ENCODE results near the gene STAT5B.
"Not testable (repeated sequence)": the region's sequence is repeated elsewhere in the genome, so short reads cannot be mapped to it uniquely, and the experiment has no call there.

Gene STAT5B

DNA sequence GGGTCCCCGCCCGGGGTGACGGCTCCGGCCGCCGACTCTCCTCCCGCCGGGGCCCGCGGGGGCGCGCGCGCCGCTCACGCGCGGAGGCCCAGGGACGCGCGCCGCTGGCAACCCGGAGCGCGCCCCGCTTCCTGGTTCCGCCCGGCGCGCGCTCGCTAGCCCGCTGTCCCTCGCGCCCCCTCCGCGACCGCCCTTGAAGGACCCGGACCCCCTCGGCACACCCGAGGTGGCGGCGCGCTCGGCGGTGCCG, at the start of gene STAT5B:
STAT5B (minus strand) TSS at position 33 of the 250 bp plus-strand sequence. CDS start 44,264 bp downstream, outside the sequence.
- Histone ChIP-seq H3K36me3 (no peaks in the 10 kb centered on the region), H3K4me1 (ENCODE audit: control insufficient read depth in 1 of 2, insufficient read depth in 1 of 2, low read depth in 1 of 2, low read length in 1 of 2) (peaks cover 37 to 49% of the 10 kb centered on the region in 2 experiments), H3K9me3 (no peaks in the 10 kb centered on the region), H3K27ac (peak within 1 kb of the TSS; percentile 90), H3K27me3 (no peaks in the 10 kb centered on the region), H3K4me3 (ENCODE audit: low read depth in 1 of 2, low read length in 1 of 2) (peak within 1 kb of the TSS; percentile 89 to 97)
- TF ChIP-seq, protein P1, sequence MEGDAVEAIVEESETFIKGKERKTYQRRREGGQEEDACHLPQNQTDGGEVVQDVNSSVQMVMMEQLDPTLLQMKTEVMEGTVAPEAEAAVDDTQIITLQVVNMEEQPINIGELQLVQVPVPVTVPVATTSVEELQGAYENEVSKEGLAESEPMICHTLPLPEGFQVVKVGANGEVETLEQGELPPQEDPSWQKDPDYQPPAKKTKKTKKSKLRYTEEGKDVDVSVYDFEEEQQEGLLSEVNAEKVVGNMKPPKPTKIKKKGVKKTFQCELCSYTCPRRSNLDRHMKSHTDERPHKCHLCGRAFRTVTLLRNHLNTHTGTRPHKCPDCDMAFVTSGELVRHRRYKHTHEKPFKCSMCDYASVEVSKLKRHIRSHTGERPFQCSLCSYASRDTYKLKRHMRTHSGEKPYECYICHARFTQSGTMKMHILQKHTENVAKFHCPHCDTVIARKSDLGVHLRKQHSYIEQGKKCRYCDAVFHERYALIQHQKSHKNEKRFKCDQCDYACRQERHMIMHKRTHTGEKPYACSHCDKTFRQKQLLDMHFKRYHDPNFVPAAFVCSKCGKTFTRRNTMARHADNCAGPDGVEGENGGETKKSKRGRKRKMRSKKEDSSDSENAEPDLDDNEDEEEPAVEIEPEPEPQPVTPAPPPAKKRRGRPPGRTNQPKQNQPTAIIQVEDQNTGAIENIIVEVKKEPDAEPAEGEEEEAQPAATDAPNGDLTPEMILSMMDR (IDR thresholded peaks at IDR 0.05): no peak

DNA sequence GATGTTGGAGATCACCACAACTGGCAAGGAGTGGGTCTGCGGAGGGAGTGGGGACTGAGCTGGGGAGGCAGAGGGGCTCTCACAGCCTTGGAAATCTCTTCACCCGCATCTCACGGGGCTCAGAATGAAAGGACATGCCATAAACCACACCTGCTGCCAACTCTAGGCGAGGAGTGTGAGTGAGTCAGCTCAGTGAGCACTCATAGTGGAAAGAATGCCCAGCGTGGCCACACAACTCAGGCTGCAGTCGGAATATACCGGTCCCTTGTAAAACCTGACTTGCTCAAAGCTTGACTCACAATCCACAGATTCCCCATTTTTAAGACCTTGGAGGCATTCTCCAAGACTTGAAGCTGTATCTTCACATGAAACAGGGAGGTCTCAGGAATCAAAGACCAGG, 48.8 kb upstream of the STAT5B start:
- Histone ChIP-seq H3K4me3 (ENCODE audit: low read depth in 1 of 2, low read length in 1 of 2) (no peak overlapping the region), H3K27me3 (no peaks in the 10 kb centered on the region), H3K9me3 (peaks cover 6% of the 10 kb centered on the region), H3K36me3 (peaks cover 100% of the 10 kb centered on the region), H3K27ac (peak overlapping the region; percentile 23), H3K4me1 (ENCODE audit: control insufficient read depth in 1 of 2, insufficient read depth in 1 of 2, low read depth in 1 of 2, low read length in 1 of 2) (peaks cover 6 to 10% of the 10 kb centered on the region in 2 experiments)
- TF ChIP-seq, protein P1 (IDR thresholded peaks at IDR 0.05): no peak

DNA sequence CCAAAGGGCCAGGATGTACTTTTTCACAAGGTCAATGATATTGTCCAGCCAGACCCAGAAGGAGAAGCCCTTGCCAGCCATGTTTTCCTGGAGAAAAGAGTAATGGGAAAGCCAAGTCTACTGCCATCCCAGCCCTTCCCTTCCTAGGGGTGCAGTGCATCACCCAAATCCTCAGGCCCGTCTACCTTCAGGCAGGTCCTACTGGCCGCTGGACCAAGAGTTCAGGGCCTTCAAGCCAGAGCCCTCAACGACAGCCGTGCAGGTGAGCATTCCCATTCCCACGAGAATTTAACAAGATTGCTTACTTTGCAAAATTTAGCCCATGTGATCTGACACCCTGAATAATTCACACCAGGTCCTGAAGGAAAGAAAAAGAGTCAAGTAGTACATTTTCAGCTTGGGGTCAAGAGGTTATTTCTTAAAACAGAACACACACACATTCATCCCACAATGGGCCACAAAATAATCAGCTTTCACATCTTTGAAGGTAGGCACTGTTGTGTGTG, 47.1 kb upstream of the STAT5B start:
- H3K4me1 ChIP-seq (ENCODE audit: control insufficient read depth in 1 of 2, insufficient read depth in 1 of 2, low read depth in 1 of 2, low read length in 1 of 2): peaks cover 13 to 15% of the 10 kb centered on the region in 2 experiments

DNA sequence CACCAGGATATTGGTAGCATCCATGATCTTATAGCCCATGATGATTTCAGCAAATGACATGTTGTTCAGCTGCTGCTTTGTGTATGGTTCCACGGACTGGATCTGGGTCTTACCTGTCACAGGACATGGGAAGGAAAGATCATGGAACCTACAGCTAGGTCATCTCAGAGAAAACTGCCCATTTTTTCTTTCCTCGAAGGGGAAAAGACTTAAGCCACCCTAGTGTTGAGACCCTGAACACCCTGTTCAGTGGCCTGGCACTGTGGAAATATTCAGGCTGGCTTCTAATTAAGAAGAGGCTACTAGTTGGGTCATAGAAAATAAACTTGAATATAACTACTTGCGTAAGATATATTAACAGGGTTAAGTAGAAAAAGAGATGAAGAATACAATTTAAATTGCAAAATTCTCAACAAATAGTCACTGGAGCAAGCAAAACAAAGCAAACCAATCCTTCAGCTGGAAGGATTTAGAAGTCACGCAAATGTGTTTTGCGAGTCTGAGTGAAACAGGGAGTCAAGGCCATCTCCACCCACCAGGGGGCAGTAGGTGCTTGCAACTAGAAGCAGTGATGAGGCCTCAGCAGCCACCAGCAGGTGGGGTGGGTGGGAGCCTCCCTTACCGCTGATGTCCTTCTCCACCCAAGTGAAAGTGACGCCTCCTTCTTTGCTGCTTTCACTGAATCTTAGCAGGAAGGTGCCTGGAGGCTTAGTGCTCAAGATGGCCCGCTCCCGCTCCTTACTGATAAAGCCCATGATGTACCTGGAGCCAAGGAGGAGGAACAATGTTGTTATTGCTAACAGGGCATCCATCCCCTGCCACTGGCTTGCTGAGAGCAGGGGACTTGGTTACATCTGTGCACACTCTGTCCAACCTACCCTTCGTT, 46.4 kb upstream of the STAT5B start:
- H3K9me3 ChIP-seq: peaks cover 6% of the 10 kb centered on the region
- H3K4me3 ChIP-seq (ENCODE audit: low read depth in 1 of 2, low read length in 1 of 2): no peak overlapping the region
- H3K36me3 ChIP-seq: peaks cover 100% of the 10 kb centered on the region
- H3K27me3 ChIP-seq: no peaks in the 10 kb centered on the region
- TF ChIP-seq, protein P1 (IDR thresholded peaks at IDR 0.05): peak; percentile 94
- peak overlapping the region; percentile 61 for H3K27ac ChIP-seq
- H3K4me1 ChIP-seq (ENCODE audit: control insufficient read depth in 1 of 2, insufficient read depth in 1 of 2, low read depth in 1 of 2, low read length in 1 of 2): peaks cover 13 to 15% of the 10 kb centered on the region in 2 experiments

More for the DNA sequence above, 47.1 kb upstream of the STAT5B start:
- no peak overlapping the region for H3K4me3 ChIP-seq (ENCODE audit: low read depth in 1 of 2, low read length in 1 of 2)
- no peaks in the 10 kb centered on the region for H3K27me3 ChIP-seq
- peaks cover 6% of the 10 kb centered on the region for H3K9me3 ChIP-seq
- H3K36me3 ChIP-seq: peaks cover 100% of the 10 kb centered on the region
- H3K27ac ChIP-seq: peak overlapping the region; percentile 61
- TF ChIP-seq, protein P1 (IDR thresholded peaks at IDR 0.05): no peak

DNA sequence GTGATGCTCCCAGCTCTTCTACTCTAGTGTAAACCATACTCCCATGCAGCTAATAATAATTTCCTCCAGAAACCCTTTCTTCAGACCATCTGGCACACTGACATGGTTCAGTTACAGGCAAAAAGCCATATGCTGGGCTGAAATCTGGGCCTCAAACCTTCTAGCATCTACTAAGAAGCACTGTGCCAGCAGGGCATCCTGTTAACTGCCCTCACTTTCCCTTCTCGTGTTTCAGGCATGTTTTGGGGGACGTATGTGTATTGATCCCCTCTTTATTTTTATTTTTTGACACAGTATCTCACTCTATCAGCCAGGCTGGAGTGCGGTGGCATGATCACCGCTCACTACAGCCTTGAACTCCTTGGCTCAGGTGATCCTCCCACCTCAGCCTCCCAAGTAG, 45.4 kb upstream of the STAT5B start:
- Histone ChIP-seq H3K27me3 (no peaks in the 10 kb centered on the region), H3K36me3 (peaks cover 100% of the 10 kb centered on the region), H3K27ac (peak overlapping the region; percentile 25), H3K4me1 (ENCODE audit: control insufficient read depth in 1 of 2, insufficient read depth in 1 of 2, low read depth in 1 of 2, low read length in 1 of 2) (peaks cover 13 to 15% of the 10 kb centered on the region in 2 experiments), H3K4me3 (ENCODE audit: low read depth in 1 of 2, low read length in 1 of 2) (no peak overlapping the region), H3K9me3 (peaks cover 6% of the 10 kb centered on the region)
- TF ChIP-seq, protein P1 (IDR thresholded peaks at IDR 0.05): no peak

DNA sequence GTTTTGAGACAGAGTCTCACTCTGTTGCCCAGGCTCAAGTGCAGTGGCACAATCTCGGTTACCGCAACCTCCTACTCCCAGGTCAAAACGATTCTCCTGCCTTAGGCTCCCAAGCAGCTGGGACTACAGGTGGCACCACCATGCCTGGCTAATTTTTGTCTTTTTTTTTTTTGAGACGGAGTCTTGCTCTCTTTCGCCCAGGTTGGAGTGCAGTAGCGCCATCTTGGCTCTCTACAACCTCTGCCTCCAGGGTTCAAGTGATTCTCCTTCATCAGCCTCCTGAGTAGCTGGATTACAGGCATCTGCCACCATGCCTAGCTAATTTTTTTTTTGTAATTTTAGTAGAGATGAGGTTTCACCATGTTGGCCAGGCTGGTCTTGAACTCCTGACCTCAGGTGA, 41.8 kb upstream of the STAT5B start:
- H3K27ac ChIP-seq; H3K9me3 ChIP-seq; H3K27me3 ChIP-seq; H3K4me3 ChIP-seq (ENCODE audit: low read depth in 1 of 2, low read length in 1 of 2): not testable (repeated sequence)
- Histone ChIP-seq H3K4me1 (ENCODE audit: control insufficient read depth in 1 of 2, insufficient read depth in 1 of 2, low read depth in 1 of 2, low read length in 1 of 2) (peaks cover 17 to 21% of the 10 kb centered on the region in 2 experiments), H3K36me3 (peaks cover 100% of the 10 kb centered on the region)
